Measurements from ENCODE around the gene UBD. TPM values are rescaled to one million over a fixed set of nuclear protein-coding genes. Genes with fewer than 3 reads are reported as not detected.

UBD gene
- total RNA-seq, 1 experiment from 2014 or later: not detected

DNA sequence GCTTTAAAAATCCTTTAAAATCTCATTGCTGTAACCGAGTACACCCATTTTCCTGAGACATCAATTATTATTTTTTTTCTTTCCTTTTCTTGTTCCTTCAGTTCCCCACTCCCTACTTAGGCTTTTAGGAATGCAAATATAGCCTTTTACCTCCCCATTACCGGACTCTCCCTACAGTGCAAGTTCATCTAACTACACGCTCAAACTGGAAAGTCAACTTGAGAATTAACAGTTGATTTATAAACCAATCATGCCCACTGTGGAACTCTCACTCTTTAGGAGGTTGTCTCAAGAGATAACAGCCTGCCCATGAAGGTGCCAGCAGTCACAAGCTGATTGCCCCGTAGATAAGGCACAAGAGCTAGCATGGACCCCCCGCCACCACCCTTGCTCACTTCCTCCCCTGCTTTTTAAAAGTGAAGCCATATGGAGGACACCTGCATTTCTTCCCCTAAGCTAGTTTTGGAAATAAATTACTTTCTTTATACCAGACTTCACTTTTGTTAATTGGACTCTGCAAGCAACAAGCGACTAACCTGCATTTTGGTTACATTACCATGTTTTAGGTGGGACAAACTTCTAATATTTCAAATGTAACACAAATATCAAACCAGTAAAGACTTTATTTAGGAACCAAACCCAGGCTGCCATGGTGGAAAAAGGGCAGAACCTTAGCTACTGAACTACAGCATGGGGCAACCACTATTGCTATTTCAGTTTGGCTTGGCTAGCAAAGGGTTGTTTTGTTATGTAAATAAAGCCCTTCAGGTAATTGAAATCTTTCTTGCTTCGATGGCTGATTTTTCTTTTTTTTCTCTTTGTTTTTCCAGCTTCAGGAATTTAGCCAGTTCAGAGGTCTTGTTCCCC lies 34.9 kb downstream of the UBD start:
- Histone ChIP-seq H3K79me2 (ENCODE audit: insufficient read depth, low read length) (no peaks in the 10 kb centered on the region), H3K9me3 (ENCODE audit: control insufficient read depth in 1 of 2, insufficient read depth in 1 of 2, low read depth in 1 of 2, low read length in 2 of 2) (no peaks in the 10 kb centered on the region), H3K27ac (ENCODE audit: low read depth, low read length) (no peak overlapping the region), H3K9me2 (ENCODE audit: insufficient read depth) (no peaks in the 10 kb centered on the region), H3K36me3 (ENCODE audit: control insufficient read depth in 1 of 2, insufficient read depth in 2 of 2, low read length in 2 of 2) (no peaks in the 10 kb centered on the region), H4K20me1 (ENCODE audit: insufficient read depth) (no peaks in the 10 kb centered on the region), H3K27me3 (ENCODE audit: insufficient read depth, low read length) (no peaks in the 10 kb centered on the region), H3K4me1 (ENCODE audit: control insufficient read depth in 1 of 2, insufficient read depth in 2 of 2, low read length in 2 of 2) (no peaks in the 10 kb centered on the region), H2AFZ (ENCODE audit: low read depth, low read length, poor library complexity, severe bottlenecking) (no peak overlapping the region), H3K4me2 (ENCODE audit: low read length) (no peak overlapping the region), H3K9ac (ENCODE audit: low read length) (no peak overlapping the region), H3K4me3 (replicated peaks in 1 of 2; ENCODE audit: low read depth in 1 of 2, low read length in 2 of 2) (no peak overlapping the region)
- BruUV-seq (replicated peaks): no TSS peak
- no peak for DNase-seq (ENCODE audit: low read depth, low spot score)
- ChIA-PET CTCF (no interaction called here), RAD21 (ENCODE audit: low non-redundant PET in 1 of 2, low total read pairs in 2 of 2, uncharacterized antibody in 2 of 2, unreplicated experiment in 2 of 2) (no interaction called here), POLR2A (no interaction called here)
- intact Hi-C loops (cut with micrococcal nuclease): no loop called here
- no peak for ATAC-seq
- no peak for TF ChIP-seq EZH2phosphoT487 (IDR thresholded peaks at IDR 0.05; ENCODE audit: borderline replicate concordance)
- TF ChIP-seq, protein P1, sequence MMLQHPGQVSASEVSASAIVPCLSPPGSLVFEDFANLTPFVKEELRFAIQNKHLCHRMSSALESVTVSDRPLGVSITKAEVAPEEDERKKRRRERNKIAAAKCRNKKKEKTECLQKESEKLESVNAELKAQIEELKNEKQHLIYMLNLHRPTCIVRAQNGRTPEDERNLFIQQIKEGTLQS (IDR thresholded peaks at IDR 0.05): no peak
- TF ChIP-seq ZNF274 (IDR thresholded peaks at IDR 0.05; ENCODE audit: low read depth, low read length): no peak
- TF ChIP-seq CBX3 (IDR thresholded peaks at IDR 0.05; ENCODE audit: low read depth): no peak
- TF ChIP-seq SRF (IDR thresholded peaks at IDR 0.05; ENCODE audit: low read depth): no peak
- TF ChIP-seq SP1 (IDR thresholded peaks at IDR 0.05; ENCODE audit: low read depth): no peak
- TF ChIP-seq, protein P2, sequence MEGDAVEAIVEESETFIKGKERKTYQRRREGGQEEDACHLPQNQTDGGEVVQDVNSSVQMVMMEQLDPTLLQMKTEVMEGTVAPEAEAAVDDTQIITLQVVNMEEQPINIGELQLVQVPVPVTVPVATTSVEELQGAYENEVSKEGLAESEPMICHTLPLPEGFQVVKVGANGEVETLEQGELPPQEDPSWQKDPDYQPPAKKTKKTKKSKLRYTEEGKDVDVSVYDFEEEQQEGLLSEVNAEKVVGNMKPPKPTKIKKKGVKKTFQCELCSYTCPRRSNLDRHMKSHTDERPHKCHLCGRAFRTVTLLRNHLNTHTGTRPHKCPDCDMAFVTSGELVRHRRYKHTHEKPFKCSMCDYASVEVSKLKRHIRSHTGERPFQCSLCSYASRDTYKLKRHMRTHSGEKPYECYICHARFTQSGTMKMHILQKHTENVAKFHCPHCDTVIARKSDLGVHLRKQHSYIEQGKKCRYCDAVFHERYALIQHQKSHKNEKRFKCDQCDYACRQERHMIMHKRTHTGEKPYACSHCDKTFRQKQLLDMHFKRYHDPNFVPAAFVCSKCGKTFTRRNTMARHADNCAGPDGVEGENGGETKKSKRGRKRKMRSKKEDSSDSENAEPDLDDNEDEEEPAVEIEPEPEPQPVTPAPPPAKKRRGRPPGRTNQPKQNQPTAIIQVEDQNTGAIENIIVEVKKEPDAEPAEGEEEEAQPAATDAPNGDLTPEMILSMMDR (IDR thresholded peaks at IDR 0.05 in 2 of 3, conservative IDR thresholded peaks at IDR 0.05 in 1 of 3; ENCODE audit: borderline replicate concordance in 1 of 3, insufficient read depth in 1 of 3, low read depth in 2 of 3, low read length in 2 of 3): no peak
- no peak for TF ChIP-seq POLR2AphosphoS5 (IDR thresholded peaks at IDR 0.05; ENCODE audit: low read depth, low read length)
- TF ChIP-seq, protein P3, sequence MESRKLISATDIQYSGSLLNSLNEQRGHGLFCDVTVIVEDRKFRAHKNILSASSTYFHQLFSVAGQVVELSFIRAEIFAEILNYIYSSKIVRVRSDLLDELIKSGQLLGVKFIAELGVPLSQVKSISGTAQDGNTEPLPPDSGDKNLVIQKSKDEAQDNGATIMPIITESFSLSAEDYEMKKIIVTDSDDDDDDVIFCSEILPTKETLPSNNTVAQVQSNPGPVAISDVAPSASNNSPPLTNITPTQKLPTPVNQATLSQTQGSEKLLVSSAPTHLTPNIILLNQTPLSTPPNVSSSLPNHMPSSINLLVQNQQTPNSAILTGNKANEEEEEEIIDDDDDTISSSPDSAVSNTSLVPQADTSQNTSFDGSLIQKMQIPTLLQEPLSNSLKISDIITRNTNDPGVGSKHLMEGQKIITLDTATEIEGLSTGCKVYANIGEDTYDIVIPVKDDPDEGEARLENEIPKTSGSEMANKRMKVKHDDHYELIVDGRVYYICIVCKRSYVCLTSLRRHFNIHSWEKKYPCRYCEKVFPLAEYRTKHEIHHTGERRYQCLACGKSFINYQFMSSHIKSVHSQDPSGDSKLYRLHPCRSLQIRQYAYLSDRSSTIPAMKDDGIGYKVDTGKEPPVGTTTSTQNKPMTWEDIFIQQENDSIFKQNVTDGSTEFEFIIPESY (IDR thresholded peaks at IDR 0.05; ENCODE audit: extremely low read depth, insufficient replicate concordance, low read length): no peak
- no peak for TF ChIP-seq EZH2 (IDR thresholded peaks at IDR 0.05)
- no peak for TF ChIP-seq FOSL1 (IDR thresholded peaks at IDR 0.05; ENCODE audit: low read depth)

Data from HCT116 (cell line).